HepG2 (cell line): ENCODE data around the gene MOB3C. TPM values are rescaled to one million over a fixed set of nuclear protein-coding genes. Genes with fewer than 3 reads are reported as not detected.

Experiments used
- ATAC-seq: fragments of 200-7000 bp; cut with Tn5 transposase; 3 replicates; pipeline ENCODE4 v1.9.1; 2020; ENCODE audit warnings: mild to moderate bottlenecking, moderate library complexity
- BruUV-seq: library from RNA; stranded (reverse); fragments of 400-500 nt; replicated peaks from 2 replicates; lab custom pipeline; 2021; lab: Mats Ljungman, UMichigan
- CTCF ChIA-PET: fragments of 300-600 bp; formaldehyde crosslinking; extraction: SDS; loops from one replicate; lab custom pipeline; 2021; ENCODE audit warnings: low total read pairs, inconsistent platforms, low intra/inter-chr PET ratio; lab: Yijun Ruan, JAX
- POLR2A ChIA-PET: fragments of 350-600 bp; sonication (Branson Sonifier 250); formaldehyde crosslinking; loops from one replicate; lab custom pipeline; 2020; ENCODE audit warnings: antibody characterized with exemption, inconsistent platforms; lab: Yijun Ruan, JAX
- DNase-seq: peaks from one replicate; pipeline ENCODE4 v3.0.0-alpha.2; 2015; ENCODE audit warnings: low spot score
- FAIRE-seq: peaks from 3 replicates; lab custom pipeline; 2011; peaks lifted over from hg19 to GRCh38; lab: Jason Lieb, UNC
- H2AFZ ChIP-seq: one replicate; pipeline ENCODE4 v1.6.1; 2011; ENCODE audit warnings: low read length, inconsistent platforms
- H3K27ac ChIP-seq: fragments of 300-600 bp; 3 replicates; pipeline ENCODE4 v1.8.0; 2011; ENCODE audit warnings: mixed run types, mild to moderate bottlenecking, mixed read lengths, low read length, inconsistent platforms; ENCODE audit not compliant: insufficient read depth; ENCODE audit errors: extremely low read length
- H3K27me3 ChIP-seq, 2 experiments: fragments of 200-600 bp in 1 of 2; 2 replicates in 1 of 2; 3 replicates in 1 of 2; pipeline versions ENCODE4 v1.6.0 to v1.8.0; 2011; ENCODE audit warnings: low read length in 2 of 2, mild to moderate bottlenecking in 2 of 2, moderate library complexity in 2 of 2, inconsistent platforms in 1 of 2; ENCODE audit not compliant: insufficient read depth in 2 of 2, control insufficient read depth in 1 of 2
- H3K36me3 ChIP-seq, 2 experiments: fragments of 200-600 bp in 1 of 2; replicated peaks in 1 of 2; 2 replicates in 1 of 2; 3 replicates in 1 of 2; pipeline versions ENCODE4 v1.5.1 to v1.8.0; 2011; ENCODE audit warnings: low read length in 2 of 2, inconsistent platforms in 1 of 2; ENCODE audit not compliant: insufficient read depth in 2 of 2, control insufficient read depth in 1 of 2
- H3K4me1 ChIP-seq: 2 replicates; pipeline ENCODE4 v1.5.1; 2012; ENCODE audit warnings: low read length, inconsistent platforms; ENCODE audit not compliant: insufficient read depth
- H3K4me2 ChIP-seq: 2 replicates; pipeline ENCODE4 v1.6.0; 2011; ENCODE audit warnings: low read depth, low read length, inconsistent platforms
- H3K4me3 ChIP-seq, 3 experiments: fragments of 200-600 bp in 1 of 3; sonication (generic), shearing (Covaris generic) in 1 of 3; replicated peaks in 1 of 3; 2 replicates each; pipeline ENCODE4 v1.5.1; 2011 to 2016; ENCODE audit warnings: low read length in 3 of 3, inconsistent platforms in 2 of 3, low read depth in 2 of 3, mild to moderate bottlenecking in 2 of 3, control low read depth in 1 of 3, mixed read lengths in 1 of 3; ENCODE audit not compliant: insufficient read depth in 1 of 3
- H3K79me2 ChIP-seq: one replicate; pipeline ENCODE4 v1.6.1; 2011; ENCODE audit warnings: low read length, inconsistent platforms; ENCODE audit not compliant: insufficient read depth
- H3K9ac ChIP-seq: 2 replicates; pipeline ENCODE4 v1.6.0; 2011; ENCODE audit warnings: mild to moderate bottlenecking, low read depth, low read length, inconsistent platforms; ENCODE audit not compliant: insufficient read depth
- H3K9me3 ChIP-seq: 2 replicates; pipeline ENCODE4 v1.5.1; 2012; ENCODE audit warnings: mild to moderate bottlenecking, low read length
- H4K20me1 ChIP-seq: 2 replicates; pipeline ENCODE4 v1.6.0; 2011; ENCODE audit warnings: inconsistent platforms, mild to moderate bottlenecking, low read length, moderate library complexity; ENCODE audit not compliant: insufficient read depth
- BRF2 ChIP-seq: sonication (generic); formaldehyde crosslinking; IDR thresholded peaks from 2 replicates; pipeline ENCODE4 v1.8.1; 2022; ENCODE audit warnings: mild to moderate bottlenecking, missing genetic modification reagents
- DZIP1 ChIP-seq: sonication (generic); formaldehyde crosslinking; IDR thresholded peaks from 2 replicates; pipeline ENCODE4 v1.5.0; 2020; ENCODE audit warnings: mild to moderate bottlenecking, missing genetic modification reagents
- ETS1 ChIP-seq: sonication (generic); formaldehyde crosslinking; IDR thresholded peaks from 2 replicates; pipeline ENCODE4 v1.4.0; 2020; ENCODE audit warnings: missing genetic modification reagents
- NFAT5 ChIP-seq: sonication (generic); formaldehyde crosslinking; IDR thresholded peaks from 2 replicates; pipeline ENCODE4 v1.4.0; 2020; ENCODE audit warnings: missing genetic modification reagents
- SRSF4 ChIP-seq: fragments of 200-400 bp; formaldehyde crosslinking; IDR thresholded peaks from one replicate; pipeline ENCODE4 v1.6.1; 2018; ENCODE audit warnings: mild to moderate bottlenecking, low read depth, low read length, moderate library complexity; ENCODE audit not compliant: poor library complexity, severe bottlenecking
- TBL1XR1 ChIP-seq: fragments of 150-350 bp; IDR thresholded peaks from 2 replicates; pipeline ENCODE4 v1.6.1; 2014; ENCODE audit warnings: borderline replicate concordance, low read length; ENCODE audit not compliant: partially characterized antibody
- THYN1 ChIP-seq: sonication (generic); formaldehyde crosslinking; IDR thresholded peaks from 2 replicates; pipeline ENCODE4 v1.8.1; 2023; ENCODE audit warnings: low read depth, mild to moderate bottlenecking, moderate library complexity, missing genetic modification reagents, borderline replicate concordance
- XRCC5 ChIP-seq: fragments of 200-400 bp; formaldehyde crosslinking; optimal IDR thresholded peaks from 2 replicates; pipeline ENCODE3; 2017; ENCODE audit warnings: mild to moderate bottlenecking, low read length
- ZBTB43 ChIP-seq: sonication (generic); formaldehyde crosslinking; conservative IDR thresholded peaks from 2 replicates; pipeline ENCODE4 v1.4.0; 2020; ENCODE audit warnings: missing genetic modification reagents
- ZNF576 ChIP-seq: sonication (generic); formaldehyde crosslinking; IDR thresholded peaks from 2 replicates; pipeline ENCODE4 v1.4.0; 2020; ENCODE audit warnings: mild to moderate bottlenecking, missing genetic modification reagents
- ZNF788 ChIP-seq: sonication (generic); formaldehyde crosslinking; IDR thresholded peaks from 2 replicates; pipeline ENCODE4 v1.5.0; 2020; ENCODE audit warnings: mild to moderate bottlenecking, missing genetic modification reagents, borderline replicate concordance
- WGBS: methylation state at CpG from one replicate; pipeline ENCODE4 v1.1.6; 2017; ENCODE audit warnings: low lambda C conversion rate; 5-methylcytosine and 5-hydroxymethylcytosine counted together
- in situ Hi-C: cut with HindIII; loops from 2 replicates; pipeline ENCODE4 v1.10.0; 2017; ENCODE audit warnings: low pct_unique_long_range_greater_than_20kb; ENCODE audit not compliant: extremely low pct_ligation_motif_present
- intact Hi-C: fragments of 100-400 bp; cut with micrococcal nuclease; formaldehyde crosslinking; loops from one replicate; pipeline ENCODE4 v1.10.0; 2022; ENCODE audit not compliant: unreplicated experiment
- polyA plus RNA-seq, 8 experiments: library from polyadenylated mRNA; depleted of rRNA in 3 of 8; stranded (reverse) in 7 of 8; unstranded in 1 of 8; fragments of >200 nt; fragmentation: Illumina TruSeq in 4 of 8; extraction: Trizol in 4 of 8; gene quantifications; 2 replicates each; pipeline versions ENCODE4 v1.2.1 to v1.2.3, GENCODE V29; 2011 to 2016; ENCODE audit warnings: low read depth in 4 of 8, missing spikeins in 1 of 8, mixed read lengths in 1 of 8; ENCODE audit not compliant: insufficient read depth in 1 of 8
- total RNA-seq, 5 experiments: library from RNA; depleted of rRNA; stranded (reverse); fragments of >200 nt; fragmentation: Illumina TruSeq; extraction: Trizol; gene quantifications; 2 replicates each; pipeline ENCODE4 v1.2.3, GENCODE V29; 2016; ENCODE audit warnings: low read depth in 1 of 5

The MOB3C gene
- total and polyA plus RNA-seq, 2 of the 13 experiments (the other 11 are each of a cell fraction or from before 2014, with no cell fraction given): 3.5 to 4.1 TPM

GRCh38 chr1:46594063-46594462, 22.5 kb downstream of the MOB3C start:
- Histone ChIP-seq H3K27me3 (no peaks in the 10 kb centered on the region), H3K9me3 (no peaks in the 10 kb centered on the region), H3K79me2 (no peaks in the 10 kb centered on the region), H2AFZ (no peak overlapping the region), H3K4me1 (no peaks in the 10 kb centered on the region), H3K4me2 (no peak overlapping the region), H3K9ac (no peak overlapping the region), H3K36me3 (peaks cover 7 to 46% of the 10 kb centered on the region in 2 experiments; a peak in 4 of 5 replicates), H3K4me3 (no peak overlapping the region), H4K20me1 (no peaks in the 10 kb centered on the region), H3K27ac (no peak overlapping the region)
- intact Hi-C loops: no loop called here
- in situ Hi-C loops: no loop called here
- ChIA-PET CTCF (no interaction called here), POLR2A (no interaction called here)
- 98% methylated on average over 5 of the region's 5 CpGs for WGBS
- TF ChIP-seq NFAT5 (CRISPR knock-in tag) (no peak), ZNF788 (no peak), DZIP1 (CRISPR knock-in tag) (no peak), XRCC5 (no peak), SRSF4 (no peak), ZNF576 (no peak), THYN1 (CRISPR knock-in tag) (no peak), BRF2 (CRISPR knock-in tag) (no peak), TBL1XR1 (no peak), ETS1 (CRISPR knock-in tag) (no peak), ZBTB43 (CRISPR knock-in tag) (no peak)
- ATAC-seq (no peak), DNase-seq (no peak), FAIRE-seq (no peak)
- no TSS peak for BruUV-seq
